GM18519 (cell line): ENCODE data around the gene KATNIP.
"Not testable (repeated sequence)": the region's sequence is repeated elsewhere in the genome, so short reads cannot be mapped to it uniquely, and the experiment has no call there.

Source experiments
- ATAC-seq: cut with Tn5 transposase; IDR thresholded peaks from one replicate; pipeline ENCODE4 v1.9.1; 2021; ENCODE audit warnings: mild to moderate bottlenecking, moderate library complexity; ENCODE audit not compliant: unreplicated experiment, low FRiP score

KATNIP gene

GRCh38 chr16:27531826-27532800, 17.8 kb upstream of the KATNIP start:
- ATAC-seq = no peak

- ATAC-seq = no peak
These were observed 15.7 kb upstream of the KATNIP start for GRCh38 chr16:27534256-27534655.

DNA sequence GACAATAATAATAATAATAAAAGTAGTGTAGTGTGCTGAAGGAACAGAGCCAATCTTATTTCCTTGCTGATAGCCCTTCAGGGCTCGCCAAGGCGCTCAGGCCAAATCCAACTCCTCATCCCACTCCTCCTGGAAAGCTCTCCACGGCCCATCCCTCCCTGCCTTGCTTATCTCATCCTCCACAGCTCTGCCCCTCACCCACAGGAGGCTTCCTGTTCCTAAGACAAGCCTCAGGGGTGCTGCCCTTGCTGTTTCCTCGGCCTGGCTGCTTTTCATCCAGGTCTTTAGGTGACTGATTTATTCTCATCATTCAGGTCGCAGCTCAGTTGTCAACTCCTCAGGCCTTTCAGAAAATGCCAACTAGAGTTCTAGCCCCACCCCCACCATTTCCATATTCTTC, 11.4 kb upstream of the KATNIP start:
- ATAC-seq = no peak

DNA sequence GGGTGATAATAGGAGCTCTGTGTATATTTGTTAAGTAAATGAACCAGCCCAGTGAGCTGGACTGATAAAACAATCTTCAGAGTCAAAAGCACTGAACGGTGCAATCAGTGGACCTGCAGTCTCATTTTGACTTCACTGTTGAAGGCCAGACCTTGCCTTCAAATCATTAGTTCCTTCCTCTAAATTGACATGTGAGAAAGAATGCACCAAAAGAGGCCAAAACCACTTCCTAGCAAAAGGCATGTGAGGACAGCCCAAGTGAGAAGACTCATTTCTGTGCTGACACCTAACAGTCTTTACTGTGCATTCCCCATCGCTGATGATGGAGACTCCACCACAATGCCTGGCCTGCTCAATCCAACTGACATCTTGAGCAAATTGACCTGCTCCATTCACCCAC, 10.8 kb upstream of the KATNIP start:
- no peak for ATAC-seq

- ATAC-seq = no peak
These were observed 10.3 kb upstream of the KATNIP start for GRCh38 chr16:27539636-27540035.

- no peak for ATAC-seq
These were observed 6.1 kb upstream of the KATNIP start for GRCh38 chr16:27543801-27544200.

DNA sequence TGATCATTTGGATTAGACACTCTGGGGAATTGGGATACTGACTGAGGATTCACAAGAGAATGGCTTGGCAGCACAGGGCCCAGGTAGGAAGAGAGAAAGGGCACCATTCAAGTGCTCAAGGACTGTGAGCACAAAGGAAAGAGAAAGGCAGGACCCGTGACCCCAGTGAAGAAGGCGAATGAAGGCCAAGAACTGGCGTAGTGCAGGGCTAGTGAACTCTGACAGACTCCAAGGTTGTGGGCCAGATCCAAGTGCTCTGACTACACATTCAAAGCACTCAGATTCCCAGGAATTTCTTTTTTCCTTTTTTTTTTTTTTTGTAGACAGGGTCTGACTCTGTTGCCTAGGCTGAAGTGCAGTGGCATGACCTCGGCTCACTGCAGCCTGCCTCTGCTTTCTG, 5.3 kb upstream of the KATNIP start:
- no peak for ATAC-seq

GRCh38 chr16:27547134-27547533, 2.8 kb upstream of the KATNIP start:
- ATAC-seq = no peak

GRCh38 chr16:27547851-27548250, 2.1 kb upstream of the KATNIP start:
- ATAC-seq = no peak

- ATAC-seq = no peak
These were observed 539 bp upstream of the KATNIP start for GRCh38 chr16:27549464-27549745.

GRCh38 chr16:27550582-27550920, 607 bp downstream of the KATNIP start:
- ATAC-seq = no peak

GRCh38 chr16:27551036-27551435, 1.1 kb downstream of the KATNIP start:
- ATAC-seq = no peak

DNA sequence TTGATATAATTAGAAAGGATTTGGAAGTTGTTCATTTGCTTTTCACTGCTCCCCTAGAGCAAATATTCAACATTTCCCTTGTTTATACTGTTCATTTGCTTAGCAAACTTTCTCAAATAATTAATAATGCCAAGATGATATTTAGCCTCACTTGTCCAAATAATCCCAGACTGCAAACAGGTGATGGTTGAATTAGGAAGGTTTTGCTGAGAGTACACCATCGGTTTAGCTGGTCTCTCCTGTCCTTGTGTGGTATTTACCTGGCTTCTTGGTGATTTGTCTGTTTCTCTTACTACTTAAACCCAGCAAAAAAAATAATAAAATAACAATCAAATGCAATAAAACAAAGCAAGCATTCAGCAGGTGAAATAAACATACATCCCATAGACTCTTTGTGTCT, 6.5 kb downstream of the KATNIP start:
- no peak for ATAC-seq

DNA sequence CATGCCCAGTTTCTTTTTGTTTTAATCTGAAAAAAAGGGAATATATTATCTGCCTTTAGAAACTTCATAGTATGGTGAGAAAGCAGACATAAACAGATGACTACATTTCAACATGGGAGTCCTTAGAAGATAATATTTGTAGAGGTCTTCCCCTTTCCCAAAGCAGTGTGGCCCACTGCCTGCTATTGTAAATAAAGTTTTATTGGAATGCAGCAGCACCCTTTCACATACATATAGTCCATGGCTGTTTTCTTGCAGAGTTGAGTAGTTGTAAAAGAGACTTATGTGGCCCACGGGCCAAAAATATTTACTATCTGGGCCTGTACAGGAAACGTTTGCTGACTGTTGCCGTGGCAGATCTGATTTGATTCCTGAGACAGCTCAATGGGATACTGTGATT, 8.5 kb downstream of the KATNIP start:
- no peak for ATAC-seq

DNA sequence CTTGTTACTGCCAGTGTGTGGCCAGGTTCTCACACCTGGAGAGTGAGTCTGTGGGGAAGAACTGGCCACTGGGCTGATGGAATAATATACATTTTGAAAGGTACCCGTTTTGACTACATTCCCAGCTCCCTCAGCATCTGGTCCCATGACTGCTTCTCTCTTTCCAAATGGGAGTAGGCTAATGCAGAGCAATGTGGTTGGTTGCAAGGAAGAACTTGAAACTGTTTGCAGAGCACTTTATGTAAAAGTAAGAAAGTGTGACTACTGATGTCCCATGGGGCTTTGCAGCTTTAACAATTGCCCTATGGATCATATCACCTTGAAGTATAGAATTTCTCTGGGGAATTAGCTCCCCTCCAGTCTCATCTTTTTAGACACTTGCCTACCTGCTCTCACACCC, 9.0 kb downstream of the KATNIP start:
- no peak for ATAC-seq

GRCh38 chr16:27561216-27561615, 11.3 kb downstream of the KATNIP start:
- ATAC-seq = no peak

DNA sequence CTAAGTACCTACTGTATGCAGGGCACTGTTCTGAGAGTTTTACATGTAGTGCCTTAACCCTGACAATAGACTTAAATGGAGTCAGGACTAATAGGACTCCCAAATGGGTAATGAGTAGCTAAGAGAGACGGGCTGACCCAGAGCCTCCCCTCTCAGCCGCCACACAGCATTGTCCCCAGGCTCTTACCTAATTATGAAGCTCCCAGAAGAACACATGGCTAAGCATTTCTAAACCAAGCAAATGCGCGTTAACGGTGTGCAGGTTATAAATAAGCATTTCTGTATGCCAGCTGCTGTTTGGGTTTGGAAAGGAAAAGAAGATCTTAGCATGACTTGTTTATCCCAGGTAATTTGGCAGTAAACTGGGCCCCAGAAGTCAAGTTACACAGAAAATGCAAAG, 14.3 kb downstream of the KATNIP start:
- no peak for ATAC-seq

DNA sequence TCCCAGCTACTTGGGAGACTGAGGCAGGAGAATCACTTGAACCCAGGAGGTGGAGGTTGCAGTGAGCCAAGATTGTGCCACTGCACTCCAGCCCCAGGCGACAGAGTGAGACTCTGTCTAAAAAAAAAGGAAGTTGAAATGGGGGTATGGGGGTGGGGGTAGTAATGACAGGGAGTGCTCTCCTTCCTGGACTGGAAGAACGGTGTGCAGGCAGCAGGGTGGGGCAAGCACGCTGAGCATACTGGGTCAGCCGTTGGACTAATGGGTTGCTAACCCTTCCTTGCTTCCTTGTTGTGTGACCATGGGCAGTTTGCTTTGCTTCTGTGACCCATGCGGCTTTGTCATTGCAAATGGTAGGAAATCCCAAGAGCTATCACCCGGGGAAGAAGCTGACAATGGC, 16.5 kb downstream of the KATNIP start:
- no peak for ATAC-seq

GRCh38 chr16:27568077-27568476, 18.1 kb downstream of the KATNIP start:
- ATAC-seq = no peak

DNA sequence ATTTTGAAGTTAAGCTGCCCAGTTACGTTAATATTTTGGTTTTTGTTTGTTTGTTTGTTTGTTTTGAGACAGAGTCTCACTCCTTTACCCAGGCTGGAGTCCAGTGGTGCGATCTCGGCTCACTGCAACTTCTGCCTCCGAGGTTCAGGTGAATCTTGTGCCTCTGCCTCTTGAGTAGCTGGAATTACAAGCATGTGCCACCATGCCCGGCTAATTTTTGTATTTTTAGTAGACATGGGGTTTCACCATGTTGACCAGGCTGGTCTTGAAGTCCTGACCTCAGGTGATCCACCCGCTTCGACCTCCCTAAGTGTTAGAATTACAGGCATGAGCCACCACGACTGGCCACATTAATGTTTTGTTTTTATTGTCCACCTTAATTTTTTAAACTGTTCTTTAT, 21.0 kb downstream of the KATNIP start:
- not testable (repeated sequence) for ATAC-seq

DNA sequence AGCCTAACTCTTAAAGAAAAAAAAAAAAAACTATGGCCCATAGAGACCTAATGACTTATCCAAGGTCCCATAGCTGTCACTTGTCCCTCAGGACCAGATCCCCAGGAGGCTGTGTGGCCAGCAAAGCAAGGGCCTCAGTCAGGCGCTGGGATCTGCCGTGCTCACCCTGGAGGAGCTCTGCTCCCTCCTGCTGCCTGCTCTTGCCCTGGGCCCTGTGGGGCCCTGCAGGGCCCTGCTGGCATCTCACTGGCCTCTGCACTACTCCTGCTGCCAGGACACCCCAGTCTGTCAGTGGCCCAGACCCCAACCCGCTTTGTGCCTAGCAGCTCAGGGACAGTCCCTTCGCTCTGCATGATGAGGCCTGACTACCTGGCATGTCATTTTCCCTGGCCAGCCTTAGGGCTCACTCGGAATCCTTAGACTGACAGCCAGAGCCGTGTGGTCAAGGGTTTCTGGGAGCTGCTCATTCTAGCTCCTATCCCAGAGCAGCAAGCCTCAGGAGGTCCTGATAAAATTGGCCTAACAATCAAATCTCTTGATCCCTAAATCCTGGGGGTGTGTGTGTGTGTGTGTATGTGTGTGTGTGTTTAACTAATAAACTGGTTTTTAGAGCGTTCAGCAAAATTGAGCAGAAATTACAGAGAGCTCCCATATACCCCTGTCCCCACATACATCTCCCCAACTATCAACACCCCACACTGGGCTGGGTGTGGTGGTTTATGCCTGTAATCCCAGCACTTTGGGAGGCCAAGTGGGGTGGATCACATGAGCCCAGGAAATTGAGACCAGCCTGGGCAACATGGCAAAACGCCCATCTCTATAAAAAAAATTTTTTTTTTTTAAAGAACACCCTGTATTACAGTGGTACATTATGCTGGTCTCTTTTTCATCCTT, 21.7 kb downstream of the KATNIP start:
- no peak for ATAC-seq

GRCh38 chr16:27572711-27573110, 22.8 kb downstream of the KATNIP start:
- no peak for ATAC-seq
